Posterior cingulate gyrus (tissue), 11 donors: ENCODE results near the gene ADARB1.

Experiments used
- DNase-seq, 10 donors: peaks; one replicate each; pipeline versions ENCODE4 v3.0.0 to v3.0.0-alpha.2; 2020 to 2021; ENCODE audit warnings: mixed read lengths in 3 of 10
- intact Hi-C: fragments of 100-400 bp; cut with DNase I; formaldehyde crosslinking; loops from one replicate; pipeline ENCODE4 v1.15.1; 2023

Gene ADARB1

DNA sequence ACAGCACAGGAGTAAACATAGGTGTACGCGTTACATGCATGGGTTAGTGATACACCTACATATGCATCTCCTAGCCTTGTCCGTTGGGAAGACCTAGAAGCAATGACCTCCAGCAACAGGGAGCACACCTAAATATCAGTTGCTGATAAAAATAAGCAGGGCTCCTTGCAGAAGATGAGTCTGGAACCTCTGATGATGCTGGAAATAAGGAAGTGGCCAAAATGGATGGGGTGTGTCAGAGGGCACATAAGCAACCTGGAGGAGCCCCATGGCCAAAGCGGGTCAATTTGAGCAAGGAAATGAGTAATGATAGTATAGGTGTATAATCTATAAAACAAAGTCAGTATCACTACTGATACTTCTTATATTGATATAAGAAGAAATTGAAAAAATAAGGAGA is 13.7 kb downstream of the ADARB1 start:
- intact Hi-C loops, result no loop called here
- DNase-seq, result peak in 1 of 10 donors; percentile 4

DNA sequence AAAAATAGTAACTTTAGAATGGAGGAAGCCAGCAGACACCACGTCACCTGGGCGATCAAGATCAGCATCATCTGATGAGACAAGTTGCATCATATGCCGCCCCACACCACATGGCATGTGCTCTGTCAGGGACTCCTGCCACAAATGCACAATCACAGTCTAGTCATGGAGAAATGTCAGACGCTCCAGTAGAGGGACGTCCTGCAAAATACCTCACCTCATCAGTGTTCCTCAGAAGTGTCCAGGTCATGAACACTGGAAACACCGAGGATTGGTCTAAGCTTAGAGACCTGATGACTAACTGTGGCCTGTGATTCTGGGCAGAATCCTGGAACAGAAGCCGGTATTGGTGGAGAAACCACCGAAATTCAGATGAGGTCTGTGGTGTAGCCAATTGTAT is 14.3 kb downstream of the ADARB1 start:
- intact Hi-C loops, result no loop called here
- peak in 1 of 10 donors; percentile 14 for DNase-seq

GRCh38 chr21:45089964-45090363 is 15.6 kb downstream of the ADARB1 start:
- intact Hi-C loops, result no loop called here
- DNase-seq, result no peak

DNA sequence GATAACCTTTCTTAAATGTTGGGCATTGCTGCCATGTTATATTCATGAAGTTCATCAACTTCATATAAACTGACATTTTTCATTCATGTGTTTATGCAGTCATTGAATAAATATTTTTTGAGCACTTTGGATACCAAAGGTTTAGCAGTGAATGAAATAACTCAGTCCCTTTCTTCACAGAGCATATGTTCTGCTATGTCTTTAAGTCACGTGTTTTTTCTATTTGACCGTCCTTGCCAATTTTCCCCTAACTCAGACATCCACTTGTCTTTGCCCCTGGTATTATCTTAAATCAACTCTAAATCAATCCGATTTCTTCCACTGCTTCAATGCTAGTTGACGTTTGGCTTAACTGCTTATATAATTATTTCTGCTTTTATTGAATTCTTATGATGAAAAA is 16.6 kb downstream of the ADARB1 start:
- intact Hi-C loops, result no loop called here

GRCh38 chr21:45091550-45092322 is 17.4 kb downstream of the ADARB1 start:
- DNase-seq, result peak in 1 of 10 donors; percentile 34

More for the DNA sequence above, 16.6 kb downstream of the ADARB1 start:
- no peak for DNase-seq

DNA sequence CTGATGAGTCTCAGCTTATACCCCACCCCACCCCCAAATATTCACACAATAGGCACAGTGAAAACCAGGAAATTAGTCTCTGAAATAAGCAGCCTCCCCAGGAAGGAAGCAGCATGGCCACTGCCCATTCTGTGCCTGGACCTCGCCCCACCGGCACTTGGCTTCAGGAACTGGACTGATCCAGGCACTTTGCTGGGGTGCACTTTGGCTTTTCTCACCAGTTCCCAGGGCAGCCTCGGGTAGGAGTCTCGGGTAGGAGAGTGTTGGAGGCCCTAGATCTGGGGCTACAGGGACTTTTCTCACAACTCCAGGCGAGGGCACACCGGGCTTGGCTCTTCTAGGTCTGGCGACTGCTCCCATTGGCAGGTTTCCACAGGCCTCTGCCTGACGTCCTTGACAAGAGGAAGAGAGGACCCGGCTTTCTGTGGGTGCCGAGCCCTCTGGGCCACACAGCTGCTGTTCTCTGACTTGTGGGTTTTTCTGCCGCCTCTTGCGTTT is 18.7 kb downstream of the ADARB1 start:
- intact Hi-C loops, result no loop called here

More at GRCh38 chr21:45091550-45092322, 17.4 kb downstream of the ADARB1 start:
- intact Hi-C loops, result no loop called here

DNA sequence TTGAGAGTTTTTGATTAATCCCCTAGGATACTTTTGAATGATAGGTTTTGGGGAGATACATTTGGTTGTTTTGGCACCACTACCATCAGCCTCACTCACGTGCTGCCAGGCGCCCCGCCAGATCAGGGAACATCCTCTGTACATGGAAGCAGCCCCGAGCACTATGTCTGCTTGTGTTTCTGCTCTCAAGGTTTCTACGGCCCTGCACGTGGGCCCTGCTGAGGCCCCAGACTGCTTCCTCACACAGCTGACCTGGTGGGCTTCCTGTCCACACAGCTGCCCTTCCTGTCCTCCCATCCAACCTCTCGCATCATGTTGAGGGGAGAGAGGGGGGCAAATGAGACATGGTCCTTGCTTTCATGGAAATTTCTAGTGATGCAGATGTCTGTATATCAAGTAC is 20.0 kb downstream of the ADARB1 start:
- intact Hi-C loops, result no loop called here
- DNase-seq, result no peak

More for the DNA sequence above, 18.7 kb downstream of the ADARB1 start:
- DNase-seq, result peak in 1 of 10 donors; percentile 80

- intact Hi-C loops, result no loop called here
- DNase-seq, result no peak
These were observed 21.1 kb downstream of the ADARB1 start for GRCh38 chr21:45095505-45095904.

GRCh38 chr21:45096217-45096616 is 21.8 kb downstream of the ADARB1 start:
- DNase-seq, result no peak
- intact Hi-C loops, result no loop called here

- no peak for DNase-seq
These were observed 23.5 kb downstream of the ADARB1 start for GRCh38 chr21:45097827-45098387.

GRCh38 chr21:45098867-45099266 is 24.5 kb downstream of the ADARB1 start:
- intact Hi-C loops, result no loop called here
- peak in 1 of 10 donors; percentile 8 for DNase-seq

More at GRCh38 chr21:45097827-45098387, 23.5 kb downstream of the ADARB1 start:
- intact Hi-C loops, result no loop called here

- intact Hi-C loops, result no loop called here
- no peak for DNase-seq
These were observed 25.2 kb downstream of the ADARB1 start for GRCh38 chr21:45099571-45099970.

- intact Hi-C loops, result no loop called here
- peak in 1 of 10 donors; percentile 87 for DNase-seq
These were observed 26.5 kb downstream of the ADARB1 start for GRCh38 chr21:45100866-45101265.

DNA sequence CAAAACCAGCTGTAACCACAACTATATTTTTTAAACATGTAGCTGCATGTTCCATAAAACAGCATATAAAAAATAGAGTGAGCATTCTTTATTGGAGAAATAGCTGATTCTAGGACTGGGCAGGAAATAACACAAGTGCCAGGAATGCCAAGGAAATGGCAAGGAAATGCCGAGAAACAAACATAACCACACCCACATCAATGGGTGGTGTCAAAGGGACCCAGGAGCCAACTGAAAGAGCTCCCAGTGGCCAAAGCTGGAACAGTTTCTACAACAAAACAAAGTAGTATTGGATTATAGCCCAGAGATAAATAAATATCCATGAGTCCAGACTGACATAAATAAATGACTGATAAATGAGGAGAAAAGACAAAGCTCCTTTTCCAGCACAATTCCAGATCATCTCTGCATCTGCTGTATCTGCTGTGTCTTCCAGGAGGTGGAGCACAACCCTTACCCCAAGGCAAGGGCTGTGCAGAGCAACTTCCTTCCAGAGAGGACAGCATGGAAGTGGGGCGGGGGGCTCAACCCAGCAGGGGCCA is 28.1 kb downstream of the ADARB1 start:
- intact Hi-C loops, result no loop called here
- DNase-seq, result no peak

GRCh38 chr21:45103971-45104520 is 29.7 kb downstream of the ADARB1 start:
- intact Hi-C loops, result no loop called here

DNA sequence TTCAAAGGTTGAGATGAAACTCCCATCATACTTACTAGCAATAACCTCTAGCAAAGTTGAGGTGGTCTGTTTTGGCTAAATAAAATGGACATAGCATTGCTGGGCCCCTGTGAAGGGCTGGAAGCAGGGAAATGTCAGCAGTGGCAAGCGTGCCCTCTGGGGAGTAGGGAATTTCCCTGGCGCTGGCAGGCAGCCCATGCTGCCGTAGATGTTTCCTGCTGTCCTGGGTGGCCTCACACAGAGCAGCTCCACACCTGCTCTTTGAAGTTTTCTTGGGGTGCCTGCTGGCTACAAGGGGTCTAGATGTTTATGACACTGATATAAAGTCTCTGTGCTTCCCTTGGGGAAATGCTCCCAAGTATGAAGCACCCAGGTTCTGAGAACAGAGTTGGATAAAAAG is 30.2 kb downstream of the ADARB1 start:
- DNase-seq, result no peak
- intact Hi-C loops, result no loop called here

More at GRCh38 chr21:45103971-45104520, 29.7 kb downstream of the ADARB1 start:
- no peak for DNase-seq

DNA sequence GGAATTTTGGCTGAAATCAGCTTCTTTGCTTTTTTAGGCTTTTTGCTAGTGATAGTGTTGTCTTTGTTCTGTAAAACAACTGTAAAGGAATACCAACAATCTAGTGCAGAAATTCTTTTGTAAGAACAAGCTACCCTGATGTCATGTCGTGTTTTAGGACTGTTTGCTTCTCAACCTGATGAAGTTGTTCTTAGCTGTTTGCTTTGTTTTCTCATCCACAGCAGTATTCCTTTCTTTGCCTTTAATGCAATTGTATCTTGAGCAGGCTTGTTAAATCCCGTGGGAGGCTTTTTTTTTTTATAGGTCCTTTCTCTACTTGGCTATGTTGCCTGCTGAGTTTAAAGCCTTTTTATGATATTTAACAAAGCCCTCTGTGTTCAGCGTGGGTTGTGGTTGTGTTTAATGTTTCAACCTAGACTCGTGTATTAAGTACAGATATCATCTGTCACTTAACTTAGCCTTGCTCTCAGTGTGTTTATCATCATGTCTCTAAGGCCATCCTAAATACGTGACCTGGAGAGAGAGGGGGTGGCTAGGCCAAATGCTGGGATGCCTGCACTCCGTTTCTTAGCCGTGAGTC is 31.6 kb downstream of the ADARB1 start:
- no peak for DNase-seq
- intact Hi-C loops, result no loop called here

- intact Hi-C loops, result no loop called here
- DNase-seq, result peak in 1 of 10 donors; percentile 8
These were observed 33.8 kb downstream of the ADARB1 start for GRCh38 chr21:45108034-45108790.

DNA sequence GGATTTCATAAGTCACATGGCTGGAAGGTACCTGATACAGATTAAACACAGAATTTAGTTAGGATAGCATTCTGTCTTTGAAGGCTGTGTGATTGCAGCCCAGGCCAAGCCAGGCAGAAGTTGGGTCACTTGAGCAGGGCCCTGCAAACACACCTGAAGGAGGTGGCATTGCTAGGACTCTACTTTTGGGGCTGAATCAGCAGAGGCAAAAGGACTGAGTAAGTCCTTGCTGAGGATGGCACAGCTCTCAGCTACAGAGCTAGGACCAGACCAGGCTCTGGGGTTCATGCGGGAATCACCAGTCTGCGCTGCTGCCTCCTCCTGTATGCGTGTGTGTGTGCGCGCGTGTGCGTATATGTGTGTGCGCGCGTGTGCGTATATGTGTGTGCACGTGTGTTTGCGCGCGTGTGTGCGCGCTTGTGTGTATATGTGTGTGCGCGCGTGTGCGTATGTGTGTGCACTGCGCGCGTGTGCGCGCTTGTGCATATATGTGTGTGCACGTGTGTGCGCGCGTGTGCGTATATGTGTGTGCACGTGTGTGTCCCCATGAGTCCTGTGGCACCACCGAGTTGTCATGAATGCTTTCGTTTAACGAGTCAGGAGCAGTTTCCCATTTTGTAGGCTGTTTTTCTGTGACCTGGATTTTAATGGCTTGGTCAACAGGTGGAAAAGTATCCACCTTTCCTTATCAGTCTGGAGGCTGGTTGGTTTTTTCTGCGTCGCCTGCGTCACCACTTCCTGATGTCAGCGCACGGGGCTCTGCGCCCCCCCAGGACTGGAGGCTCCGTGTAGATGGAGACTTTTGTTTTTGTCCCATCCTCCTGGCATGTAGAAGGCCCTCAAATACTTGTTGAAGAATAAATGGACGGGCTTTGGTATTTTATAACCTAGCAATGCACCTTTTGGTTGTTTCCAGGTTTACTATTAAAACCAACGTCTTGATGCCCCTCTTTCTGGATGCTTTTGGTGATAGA is 34.7 kb downstream of the ADARB1 start:
- intact Hi-C loops, result no loop called here
- DNase-seq, result no peak
